ENCODE data around the gene ISL2.
"Not testable (repeated sequence)": the region's sequence is repeated elsewhere in the genome, so short reads cannot be mapped to it uniquely, and the experiment has no call there.

The ISL2 gene
- 0.09 to 1.3 (median 0.52) reads per million in 4 experiments for total RNA-seq

DNA sequence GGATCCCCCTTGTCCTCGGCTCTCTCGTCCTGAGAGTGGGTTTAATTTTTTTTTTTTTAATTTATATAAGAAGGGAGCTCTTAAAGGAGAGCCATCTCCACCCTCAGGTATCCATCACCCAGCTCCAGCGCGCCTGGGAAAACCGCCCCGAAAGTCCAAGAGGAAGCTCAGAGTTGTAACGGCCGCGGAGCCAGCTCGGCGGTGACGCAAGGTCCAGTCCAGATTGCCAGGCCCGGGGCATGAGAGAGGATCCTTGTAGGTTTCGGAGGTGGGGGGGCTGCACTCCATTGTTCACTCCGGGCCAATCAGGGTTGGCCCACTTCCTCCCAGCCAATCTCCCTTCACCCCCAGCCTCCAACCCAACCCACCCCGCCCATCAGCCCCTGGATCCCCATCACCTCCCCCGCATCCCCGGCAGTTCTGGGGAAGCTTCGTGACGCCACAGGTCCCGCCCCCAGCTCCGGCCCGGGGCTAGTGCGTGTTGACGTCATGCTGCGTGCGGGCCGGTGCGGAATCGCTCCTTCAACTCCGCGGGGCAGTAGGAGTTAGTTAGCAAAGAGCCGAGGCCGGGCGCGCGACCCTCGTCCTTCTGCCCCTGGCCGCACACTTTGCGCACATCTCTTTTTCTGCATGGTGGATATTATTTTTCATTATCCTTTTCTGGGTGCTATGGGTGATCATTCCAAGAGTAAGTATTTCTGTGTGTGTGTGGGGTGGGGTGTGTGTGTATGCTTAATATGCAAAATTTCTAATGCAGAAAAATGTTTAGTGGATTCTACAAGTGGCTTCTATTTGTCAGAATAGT lies at the start of gene ISL2:
TSS of gene ISL2 (plus strand) at position 520 of the 805 bp plus-strand sequence. CDS start at position 631, 111 bp downstream.
- no peak for DNase-seq

- DNase-seq: no peak
Observed at GRCh38 chr15:76289582-76289981, 47.0 kb upstream of the ISL2 start.

DNA sequence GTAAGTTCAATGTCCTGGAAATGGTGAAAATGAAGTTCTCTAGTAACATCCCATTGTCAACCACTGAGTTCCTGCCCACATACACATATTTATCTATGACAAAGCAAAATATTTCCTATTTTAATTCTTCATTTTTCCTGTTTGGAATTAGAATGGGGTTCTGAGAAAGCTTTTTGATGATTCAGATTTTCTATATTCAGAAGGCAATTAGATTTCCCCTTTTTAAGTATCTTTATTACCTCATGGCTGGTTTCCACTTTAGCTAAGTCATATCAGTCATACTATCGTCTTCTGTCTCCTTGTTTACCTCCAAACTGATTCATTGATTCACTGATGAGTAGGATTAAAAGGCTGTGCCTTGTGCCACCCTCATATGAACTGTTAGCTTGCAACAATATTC lies 43.2 kb upstream of the ISL2 start:
- DNase-seq: no peak

GRCh38 chr15:76294463-76294862 lies 42.1 kb upstream of the ISL2 start:
- DNase-seq: not testable (repeated sequence)

- DNase-seq: no peak
Observed at GRCh38 chr15:76296849-76297248, 39.7 kb upstream of the ISL2 start.

- DNase-seq: not testable (repeated sequence)
Observed at GRCh38 chr15:76297951-76298350, 38.6 kb upstream of the ISL2 start.

GRCh38 chr15:76298986-76299385 lies 37.6 kb upstream of the ISL2 start:
- no peak for DNase-seq

- no peak for DNase-seq
Observed at GRCh38 chr15:76299786-76300185, 36.8 kb upstream of the ISL2 start.

GRCh38 chr15:76303909-76304308 lies 32.7 kb upstream of the ISL2 start:
- no peak for DNase-seq

- DNase-seq: no peak
Observed at GRCh38 chr15:76309601-76310330, 26.8 kb upstream of the ISL2 start.

DNA sequence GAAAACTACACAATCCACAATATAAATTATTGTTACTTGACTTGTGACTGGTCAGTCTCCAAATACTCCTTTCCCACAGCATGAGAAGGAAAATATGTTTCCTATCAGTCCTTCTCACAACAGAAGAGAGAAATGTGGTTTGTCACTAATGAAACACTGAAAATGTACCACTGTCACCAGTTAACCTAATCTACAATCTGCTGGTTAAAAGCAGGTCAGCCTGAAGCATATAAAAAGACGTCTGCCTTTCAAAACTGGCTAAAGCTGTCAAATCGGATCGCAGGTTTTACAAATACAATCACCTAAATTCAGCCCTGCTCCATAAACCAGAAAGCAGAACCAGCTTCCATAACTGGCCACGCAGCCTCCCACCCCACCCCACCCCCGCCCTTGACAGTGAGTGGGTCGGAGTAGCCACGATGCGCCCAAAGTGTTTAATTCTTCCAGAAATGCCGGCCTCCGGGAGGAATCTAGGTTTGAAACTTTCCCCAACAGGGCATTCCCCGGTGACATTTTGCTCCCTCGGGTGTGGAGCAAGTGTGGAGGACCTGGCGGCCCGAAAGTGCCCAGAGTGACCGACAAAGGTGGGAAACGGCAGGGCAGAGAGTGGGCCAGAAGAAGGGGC lies 26.0 kb upstream of the ISL2 start:
- no peak for DNase-seq

DNA sequence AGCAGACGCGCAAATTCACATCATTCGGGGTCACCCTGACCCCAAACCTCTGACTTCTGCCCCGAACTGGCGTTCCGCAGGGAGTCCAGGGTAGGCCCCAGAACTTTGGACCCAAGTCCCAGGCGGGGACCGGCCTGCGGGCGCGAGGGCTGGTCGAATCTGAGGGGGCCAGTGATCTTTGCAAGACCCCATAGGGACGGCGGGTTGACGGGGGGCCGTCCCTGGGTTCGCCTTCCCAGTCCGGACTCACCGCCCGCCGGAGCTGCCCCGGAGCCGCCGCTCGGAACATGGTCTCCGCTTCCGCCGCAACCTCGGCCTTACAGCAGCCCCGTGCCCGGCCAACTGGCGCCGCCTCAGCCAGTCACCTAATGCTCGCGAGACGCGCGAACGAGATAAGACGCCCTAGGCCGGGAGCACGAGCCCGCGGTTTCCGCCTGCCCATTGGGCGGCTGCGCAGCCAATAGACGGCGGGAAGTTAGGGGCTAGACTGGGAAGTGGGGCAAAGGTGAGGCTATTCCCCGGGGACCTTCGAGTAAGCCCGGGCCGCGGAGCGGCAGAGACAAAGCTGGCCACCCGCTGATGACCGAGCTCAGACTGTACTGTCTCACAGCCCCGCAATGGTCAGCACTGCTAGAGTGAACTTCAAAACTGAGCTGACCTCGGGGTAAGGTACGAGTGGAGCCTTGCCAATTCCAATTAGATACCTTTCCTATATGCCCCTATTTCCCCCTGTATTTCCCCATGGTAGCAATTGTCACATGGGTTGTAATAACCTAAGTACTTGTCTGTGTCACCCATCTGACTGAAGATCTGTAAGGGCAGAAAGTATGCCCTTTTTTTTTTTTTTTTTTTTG lies 25.2 kb upstream of the ISL2 start, which contains the start of gene ETFA:
TSS of gene ETFA (minus strand) at position 370 of the 854 bp plus-strand sequence. CDS start at position 289, 81 bp downstream.
- DNase-seq: peak; percentile 74

DNA sequence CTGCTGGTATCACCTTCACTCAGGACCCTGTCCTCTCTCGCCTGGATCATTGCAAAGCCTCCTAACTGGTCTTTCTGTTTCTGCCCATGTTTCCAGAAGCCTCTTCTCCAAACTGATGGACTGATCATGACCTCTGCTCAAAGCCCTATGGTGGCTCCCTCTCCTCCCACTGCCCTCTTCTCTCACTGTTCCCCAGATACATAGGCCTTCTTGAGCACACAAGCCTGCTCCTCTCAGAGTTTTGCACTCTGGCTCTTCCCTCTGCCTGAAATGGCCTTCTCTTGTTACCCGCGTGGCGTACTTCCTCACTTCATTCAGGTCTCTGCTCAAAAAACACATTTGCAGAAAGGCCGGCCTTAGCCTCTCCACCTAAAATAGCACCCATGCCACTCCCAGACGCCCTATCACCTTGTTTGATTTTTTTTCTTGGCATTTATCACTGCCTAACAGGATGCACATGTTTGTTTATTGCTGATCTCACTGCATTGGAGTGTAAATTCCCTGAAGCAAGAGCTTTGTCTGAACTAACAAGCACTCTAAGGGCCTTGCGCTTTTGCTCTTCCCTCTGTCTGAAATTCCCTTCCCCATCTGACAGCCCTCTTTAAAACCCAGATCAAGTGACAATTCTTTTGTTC lies 23.9 kb upstream of the ISL2 start:
- no peak for DNase-seq

DNA sequence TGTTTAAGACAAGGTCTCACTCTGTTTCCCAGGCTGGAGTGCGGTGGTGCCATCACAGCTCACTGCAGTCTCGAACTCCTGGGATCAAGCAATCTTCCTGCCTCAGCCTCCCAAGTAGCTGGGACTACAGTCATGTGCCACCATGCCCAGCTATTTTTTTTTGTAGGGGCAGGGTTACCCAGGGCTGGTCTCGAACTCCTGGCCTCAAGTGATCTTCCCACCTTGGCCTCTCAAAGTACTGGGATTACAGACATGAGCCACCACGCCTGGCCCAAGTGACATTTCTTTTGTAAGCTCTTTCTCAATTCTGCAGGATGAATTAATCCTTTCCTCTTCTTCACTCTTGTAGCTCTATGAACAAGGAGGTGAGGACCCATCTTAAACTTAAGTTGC lies 23.4 kb upstream of the ISL2 start:
- not testable (repeated sequence) for DNase-seq

DNA sequence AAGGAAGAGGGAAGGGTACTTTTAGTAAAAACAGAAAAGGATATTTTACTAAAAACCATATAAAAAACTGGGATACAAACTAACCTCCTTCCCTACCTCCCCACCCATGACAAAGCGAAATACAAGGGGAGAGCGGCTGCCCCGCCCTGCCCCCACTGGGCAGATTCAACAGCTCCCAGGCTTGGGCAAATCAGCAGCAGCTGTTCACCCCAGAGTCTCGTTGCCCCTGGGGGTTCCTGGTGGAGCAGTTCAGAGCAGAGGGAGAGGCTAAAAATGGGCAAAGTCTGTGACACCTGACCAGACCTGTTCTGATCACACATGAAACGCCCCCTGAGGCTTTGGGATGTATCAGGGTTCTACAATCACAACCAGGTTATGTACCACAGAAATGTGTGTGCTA lies 22.8 kb upstream of the ISL2 start:
- no peak for DNase-seq

DNA sequence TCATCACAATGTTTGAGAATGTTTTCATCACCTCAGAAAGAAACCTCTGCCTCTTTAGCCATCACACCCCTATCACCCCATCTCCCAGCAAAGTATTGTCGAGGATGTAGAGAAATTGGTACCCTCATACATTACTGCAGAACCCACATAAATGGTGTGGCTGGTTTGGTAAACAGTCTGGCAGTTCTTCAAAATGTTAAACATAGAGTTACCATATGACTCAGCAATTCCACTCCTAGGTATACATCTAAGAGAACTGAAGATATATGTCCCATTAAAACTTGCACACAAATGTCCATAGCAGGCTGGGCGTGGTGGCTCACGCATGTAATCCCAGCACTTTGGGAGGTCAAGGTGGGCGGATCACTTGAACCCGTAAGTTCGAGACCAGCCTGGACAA lies 16.6 kb upstream of the ISL2 start:
- no peak for DNase-seq

GRCh38 chr15:76321171-76321570 lies 15.4 kb upstream of the ISL2 start:
- no peak for DNase-seq

DNA sequence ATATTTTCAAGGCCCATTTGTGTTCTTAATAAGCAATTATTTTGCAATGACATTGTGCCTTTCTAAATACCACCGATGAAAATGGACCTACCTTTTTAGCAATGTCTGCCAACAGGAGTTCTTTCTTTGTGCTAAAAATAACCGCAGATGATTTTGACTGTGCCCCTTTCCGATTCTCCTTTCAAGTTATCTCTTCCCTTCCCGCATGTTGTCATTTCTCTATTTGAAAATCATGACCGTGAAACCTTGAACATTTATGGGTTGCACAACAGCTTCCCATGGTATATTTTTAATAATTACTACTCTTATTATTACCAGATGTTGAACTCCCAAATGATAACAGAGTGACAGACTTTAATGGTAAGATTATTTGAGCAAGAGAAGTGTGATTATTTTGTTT lies 15.0 kb upstream of the ISL2 start:
- DNase-seq: no peak

DNA sequence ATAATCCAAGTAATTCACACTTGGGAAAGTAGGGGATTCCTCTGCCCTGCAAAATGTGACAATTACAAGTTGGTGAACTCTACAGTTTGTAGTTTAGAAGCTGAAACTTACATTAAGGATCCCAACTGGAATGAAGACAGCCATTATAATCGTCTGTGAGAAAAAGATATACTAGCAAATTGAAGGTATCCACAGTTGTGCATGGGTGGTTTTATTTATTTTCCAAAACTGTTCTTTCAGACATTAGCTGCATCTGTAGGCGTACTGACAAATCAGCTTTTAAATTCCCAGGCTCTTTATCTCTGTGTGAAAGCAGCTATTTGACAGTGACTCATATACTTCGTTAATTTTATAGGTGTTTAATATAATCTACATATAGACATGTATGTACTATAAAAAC lies 12.5 kb upstream of the ISL2 start:
- no peak for DNase-seq

DNA sequence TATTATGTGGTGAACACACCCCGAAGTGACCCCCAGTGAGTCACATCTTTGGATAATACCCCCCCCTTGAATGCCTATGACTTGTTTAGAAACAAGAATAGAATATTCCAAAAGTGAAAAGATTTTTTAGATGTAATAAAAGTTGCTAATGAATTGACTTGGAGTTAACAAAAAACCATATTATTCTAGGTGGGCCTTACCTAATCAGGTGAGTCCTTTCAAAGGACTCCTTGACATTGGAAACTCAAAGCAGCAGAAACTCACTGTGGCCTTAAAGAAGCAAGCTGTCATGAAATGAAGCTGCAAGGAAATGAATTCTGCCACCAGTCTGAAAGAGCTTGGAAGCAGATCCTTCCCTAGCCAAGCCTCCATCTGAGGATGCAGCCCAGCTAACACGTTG lies 10.9 kb upstream of the ISL2 start:
- no peak for DNase-seq

DNA sequence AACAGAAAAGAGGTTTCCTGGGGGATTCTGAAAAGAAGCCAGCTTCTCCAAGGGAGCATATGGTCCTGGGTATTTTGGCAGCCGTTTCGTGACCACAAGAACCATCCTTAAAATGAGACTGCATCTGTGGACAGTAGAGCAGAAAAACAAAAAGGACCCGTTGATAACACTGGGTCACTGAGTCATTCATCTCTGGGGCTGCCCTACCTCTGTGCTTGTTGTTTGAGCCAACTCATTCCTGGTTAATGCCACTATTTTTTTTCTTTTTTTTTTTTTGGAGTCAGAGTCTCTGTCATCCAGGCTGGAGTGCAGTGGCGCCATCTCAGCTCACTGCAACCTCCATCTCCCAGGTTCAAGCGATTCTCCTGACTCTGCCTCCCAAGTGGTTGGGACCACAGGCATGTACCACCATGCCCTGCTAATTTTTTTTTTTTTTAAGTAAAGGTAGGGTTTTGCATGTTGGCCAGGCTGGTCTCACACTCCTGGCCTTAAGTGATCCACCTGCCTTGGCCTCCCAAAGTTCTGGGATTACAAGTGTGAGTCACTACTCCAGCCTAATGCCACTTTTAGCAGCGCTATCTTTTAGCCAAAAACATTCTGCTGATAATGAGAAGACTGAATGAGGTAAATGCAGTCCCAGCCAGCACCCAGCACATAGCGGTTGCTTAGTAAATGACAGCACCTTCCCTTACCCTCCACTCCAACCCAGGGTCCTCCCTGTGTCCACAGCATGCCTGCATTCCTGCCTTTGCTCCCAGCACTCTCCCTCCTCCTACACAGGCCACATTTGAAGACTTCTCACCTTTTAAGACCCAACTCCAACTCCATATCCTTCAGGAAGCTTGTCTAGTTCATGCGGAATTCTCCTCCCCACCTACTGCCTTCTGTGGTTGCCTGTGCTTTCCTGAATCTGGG lies 9.1 kb upstream of the ISL2 start:
- DNase-seq: no peak
